ENCODE data around the gene MRGPRE.

Gene MRGPRE

GRCh38 chr11:3225159-3225758 lies 7.0 kb downstream of the MRGPRE start:
- TF ChIP-seq CTCF (IDR thresholded peaks at IDR 0.05; ENCODE audit: low read depth, low read length, poor library complexity, severe bottlenecking): no peak
- TF ChIP-seq EZH2phosphoT487 (IDR thresholded peaks at IDR 0.05; ENCODE audit: borderline replicate concordance, low read length): no peak
- no peaks in the 10 kb centered on the region for H4K20me1 ChIP-seq (ENCODE audit: control insufficient read depth, insufficient read depth, low read depth, low read length)
- no peaks in the 10 kb centered on the region for H3K4me1 ChIP-seq (ENCODE audit: control insufficient read depth, low read length)
- H3K9me2 ChIP-seq (replicated peaks; ENCODE audit: control insufficient read depth, low read length): no peaks in the 10 kb centered on the region
- H3F3A ChIP-seq (ENCODE audit: control insufficient read depth, insufficient read depth): no peaks in the 10 kb centered on the region
- H3K36me3 ChIP-seq (ENCODE audit: control insufficient read depth, low read length): no peaks in the 10 kb centered on the region
- H3K79me2 ChIP-seq (ENCODE audit: control insufficient read depth, low read length): no peaks in the 10 kb centered on the region
- H3K27me3 ChIP-seq (ENCODE audit: control insufficient read depth, low read length): no peaks in the 10 kb centered on the region
- H3K4me3 ChIP-seq (ENCODE audit: low read length): no peak overlapping the region
- H3K4me2 ChIP-seq (ENCODE audit: low read length): no peak overlapping the region
- no peaks in the 10 kb centered on the region for H3K9me3 ChIP-seq (ENCODE audit: control insufficient read depth, insufficient read depth, low read length)
- H3K27ac ChIP-seq (ENCODE audit: low read depth, low read length): no peak overlapping the region

DNA sequence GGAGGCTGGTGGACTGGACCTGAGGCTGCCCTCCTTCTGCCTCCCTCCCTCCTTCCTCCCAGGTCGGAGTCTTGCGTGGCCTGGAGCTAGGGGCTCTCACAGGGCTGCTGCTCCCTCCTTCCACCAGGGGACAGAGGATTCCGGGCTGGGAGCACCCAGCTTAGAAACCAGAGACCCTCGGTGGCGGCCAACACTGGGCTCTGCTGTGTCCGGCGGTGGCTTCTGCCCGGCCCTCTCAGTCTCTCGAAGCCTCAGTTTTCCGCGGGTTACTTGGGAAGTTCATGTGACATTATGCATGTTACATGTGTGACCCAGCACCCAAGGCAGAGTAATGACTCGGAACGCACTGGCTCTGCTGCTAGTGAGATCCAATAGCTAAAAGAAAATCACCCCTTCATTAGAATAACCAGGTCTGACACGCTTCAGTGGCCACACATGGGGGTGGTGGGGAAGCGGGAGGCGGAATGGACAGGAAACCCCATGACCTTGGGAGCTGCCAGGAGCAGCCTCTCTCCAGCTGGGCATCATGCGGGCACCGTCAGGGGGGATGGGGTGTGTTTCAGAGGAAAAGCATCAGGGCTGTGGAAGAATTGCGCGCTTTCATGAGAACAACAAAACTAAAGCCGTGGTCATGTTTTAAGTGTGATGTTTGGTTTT lies 7.7 kb downstream of the MRGPRE start:
- H3K27ac ChIP-seq (ENCODE audit: low read depth, low read length): no peak overlapping the region

DNA sequence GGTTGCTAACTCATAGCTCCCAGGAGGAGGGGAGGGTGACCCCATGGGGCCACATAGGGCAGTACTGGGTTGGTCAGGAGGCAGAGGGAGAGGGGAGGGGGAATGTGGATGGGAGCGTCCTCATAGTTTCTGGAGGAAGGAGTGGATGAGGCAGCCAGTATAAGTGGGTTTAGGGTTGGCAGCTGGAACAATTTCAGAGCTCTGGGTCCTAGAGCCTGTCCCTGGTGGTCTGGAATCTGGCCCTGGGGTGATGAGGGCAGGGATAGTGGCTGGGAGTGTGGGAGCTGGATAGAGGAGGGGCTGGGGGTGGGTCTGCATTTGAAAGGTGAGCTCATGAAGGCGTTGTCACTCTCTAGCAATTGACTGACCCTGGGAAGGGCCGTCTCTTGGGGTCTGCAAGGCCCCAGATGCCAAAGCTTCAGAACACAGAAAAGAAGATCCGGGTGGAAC lies 8.3 kb downstream of the MRGPRE start:
- Histone ChIP-seq H3K4me2 (ENCODE audit: low read length) (no peak overlapping the region), H3F3A (ENCODE audit: control insufficient read depth, insufficient read depth) (no peaks in the 10 kb centered on the region), H3K36me3 (ENCODE audit: control insufficient read depth, low read length) (no peaks in the 10 kb centered on the region), H3K27ac (ENCODE audit: low read depth, low read length) (no peak overlapping the region), H3K9me2 (replicated peaks; ENCODE audit: control insufficient read depth, low read length) (no peaks in the 10 kb centered on the region), H4K20me1 (ENCODE audit: control insufficient read depth, insufficient read depth, low read depth, low read length) (no peaks in the 10 kb centered on the region), H3K4me1 (ENCODE audit: control insufficient read depth, low read length) (no peaks in the 10 kb centered on the region), H3K4me3 (ENCODE audit: low read length) (no peak overlapping the region), H3K9me3 (ENCODE audit: control insufficient read depth, insufficient read depth, low read length) (no peaks in the 10 kb centered on the region), H3K27me3 (ENCODE audit: control insufficient read depth, low read length) (no peaks in the 10 kb centered on the region), H3K79me2 (ENCODE audit: control insufficient read depth, low read length) (no peaks in the 10 kb centered on the region)
- TF ChIP-seq EZH2phosphoT487 (IDR thresholded peaks at IDR 0.05; ENCODE audit: borderline replicate concordance, low read length): no peak
- TF ChIP-seq CTCF (IDR thresholded peaks at IDR 0.05; ENCODE audit: low read depth, low read length, poor library complexity, severe bottlenecking): no peak

More for the DNA sequence above, 7.7 kb downstream of the MRGPRE start:
- H3K36me3 ChIP-seq (ENCODE audit: control insufficient read depth, low read length): no peaks in the 10 kb centered on the region
- H3K9me2 ChIP-seq (replicated peaks; ENCODE audit: control insufficient read depth, low read length): no peaks in the 10 kb centered on the region
- no peaks in the 10 kb centered on the region for H3K4me1 ChIP-seq (ENCODE audit: control insufficient read depth, low read length)
- no peaks in the 10 kb centered on the region for H3K79me2 ChIP-seq (ENCODE audit: control insufficient read depth, low read length)
- no peaks in the 10 kb centered on the region for H3K9me3 ChIP-seq (ENCODE audit: control insufficient read depth, insufficient read depth, low read length)
- H3K4me2 ChIP-seq (ENCODE audit: low read length): no peak overlapping the region
- no peak overlapping the region for H3K4me3 ChIP-seq (ENCODE audit: low read length)
- no peaks in the 10 kb centered on the region for H3F3A ChIP-seq (ENCODE audit: control insufficient read depth, insufficient read depth)
- H4K20me1 ChIP-seq (ENCODE audit: control insufficient read depth, insufficient read depth, low read depth, low read length): no peaks in the 10 kb centered on the region
- no peaks in the 10 kb centered on the region for H3K27me3 ChIP-seq (ENCODE audit: control insufficient read depth, low read length)
- TF ChIP-seq CTCF (IDR thresholded peaks at IDR 0.05; ENCODE audit: low read depth, low read length, poor library complexity, severe bottlenecking) (no peak), EZH2phosphoT487 (IDR thresholded peaks at IDR 0.05; ENCODE audit: borderline replicate concordance, low read length) (no peak)
